Gastrocnemius medialis (tissue), 4 donors: ENCODE data around the gene SLC6A8.

Experiments
- POLR2A ChIP-seq, 2 donors: fragments of 450-650 bp; IDR thresholded peaks; one replicate each; pipeline ENCODE4 v1.6.1; 2017; ENCODE audit warnings: antibody characterized with exemption in 2 of 2, mild to moderate bottlenecking in 2 of 2, moderate library complexity in 2 of 2
- TF ChIP-seq, protein P1 (sequence below), 5 experiments: fragments of 450-650 bp in 3 of 5; fragments of 200-600 bp in 2 of 5; sonication (generic) in 2 of 5; IDR thresholded peaks in 4 of 5; conservative IDR thresholded peaks in 1 of 5; 1 replicate in 4 of 5; 2 replicates in 1 of 5; pipeline ENCODE4 v1.5.1; 2016 to 2019; ENCODE audit warnings: antibody characterized with exemption in 5 of 5, mild to moderate bottlenecking in 3 of 5, moderate library complexity in 3 of 5

- no peak for TF ChIP-seq POLR2A (IDR thresholded peaks at IDR 0.05)
- TF ChIP-seq, protein P1, sequence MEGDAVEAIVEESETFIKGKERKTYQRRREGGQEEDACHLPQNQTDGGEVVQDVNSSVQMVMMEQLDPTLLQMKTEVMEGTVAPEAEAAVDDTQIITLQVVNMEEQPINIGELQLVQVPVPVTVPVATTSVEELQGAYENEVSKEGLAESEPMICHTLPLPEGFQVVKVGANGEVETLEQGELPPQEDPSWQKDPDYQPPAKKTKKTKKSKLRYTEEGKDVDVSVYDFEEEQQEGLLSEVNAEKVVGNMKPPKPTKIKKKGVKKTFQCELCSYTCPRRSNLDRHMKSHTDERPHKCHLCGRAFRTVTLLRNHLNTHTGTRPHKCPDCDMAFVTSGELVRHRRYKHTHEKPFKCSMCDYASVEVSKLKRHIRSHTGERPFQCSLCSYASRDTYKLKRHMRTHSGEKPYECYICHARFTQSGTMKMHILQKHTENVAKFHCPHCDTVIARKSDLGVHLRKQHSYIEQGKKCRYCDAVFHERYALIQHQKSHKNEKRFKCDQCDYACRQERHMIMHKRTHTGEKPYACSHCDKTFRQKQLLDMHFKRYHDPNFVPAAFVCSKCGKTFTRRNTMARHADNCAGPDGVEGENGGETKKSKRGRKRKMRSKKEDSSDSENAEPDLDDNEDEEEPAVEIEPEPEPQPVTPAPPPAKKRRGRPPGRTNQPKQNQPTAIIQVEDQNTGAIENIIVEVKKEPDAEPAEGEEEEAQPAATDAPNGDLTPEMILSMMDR (IDR thresholded peaks at IDR 0.05 in 4 of 5, conservative IDR thresholded peaks at IDR 0.05 in 1 of 5): no peak
These were observed 49.1 kb upstream of the SLC6A8 start for GRCh38 chrX:153638436-153639176.
